ENCODE data around the gene GPR17. TPM values are rescaled to one million over a fixed set of nuclear protein-coding genes. Genes with fewer than 3 reads are reported as not detected.

GPR17 gene
- total RNA-seq, 2 experiments from 2014 or later = 0.22 TPM; not detected in 1

- no peaks in the 10 kb centered on the region for H3K4me1 ChIP-seq (ENCODE audit: insufficient read depth, low read length, poor library complexity, severe bottlenecking)
- TF ChIP-seq, protein P1, sequence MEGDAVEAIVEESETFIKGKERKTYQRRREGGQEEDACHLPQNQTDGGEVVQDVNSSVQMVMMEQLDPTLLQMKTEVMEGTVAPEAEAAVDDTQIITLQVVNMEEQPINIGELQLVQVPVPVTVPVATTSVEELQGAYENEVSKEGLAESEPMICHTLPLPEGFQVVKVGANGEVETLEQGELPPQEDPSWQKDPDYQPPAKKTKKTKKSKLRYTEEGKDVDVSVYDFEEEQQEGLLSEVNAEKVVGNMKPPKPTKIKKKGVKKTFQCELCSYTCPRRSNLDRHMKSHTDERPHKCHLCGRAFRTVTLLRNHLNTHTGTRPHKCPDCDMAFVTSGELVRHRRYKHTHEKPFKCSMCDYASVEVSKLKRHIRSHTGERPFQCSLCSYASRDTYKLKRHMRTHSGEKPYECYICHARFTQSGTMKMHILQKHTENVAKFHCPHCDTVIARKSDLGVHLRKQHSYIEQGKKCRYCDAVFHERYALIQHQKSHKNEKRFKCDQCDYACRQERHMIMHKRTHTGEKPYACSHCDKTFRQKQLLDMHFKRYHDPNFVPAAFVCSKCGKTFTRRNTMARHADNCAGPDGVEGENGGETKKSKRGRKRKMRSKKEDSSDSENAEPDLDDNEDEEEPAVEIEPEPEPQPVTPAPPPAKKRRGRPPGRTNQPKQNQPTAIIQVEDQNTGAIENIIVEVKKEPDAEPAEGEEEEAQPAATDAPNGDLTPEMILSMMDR (conservative IDR thresholded peaks at IDR 0.05; ENCODE audit: low read length) = no peak
- no peak for TF ChIP-seq EZH2phosphoT487 (IDR thresholded peaks at IDR 0.05; ENCODE audit: borderline replicate concordance, low read depth, low read length)
- no peaks in the 10 kb centered on the region for H3K36me3 ChIP-seq (ENCODE audit: insufficient read depth, low read length)
- no peaks in the 10 kb centered on the region for H3K9me2 ChIP-seq (ENCODE audit: insufficient read depth, low read length)
- POLR2A ChIA-PET = no interaction called here
- DNase-seq (ENCODE audit: low spot score) = no peak
- no peak overlapping the region for H3K27ac ChIP-seq (ENCODE audit: low read depth, low read length, poor library complexity, severe bottlenecking)
- no peak overlapping the region for H2AFZ ChIP-seq (ENCODE audit: low read length)
- H3K79me2 ChIP-seq (ENCODE audit: insufficient read depth, low read depth, low read length) = no peaks in the 10 kb centered on the region
- BruUV-seq (replicated peaks) = no TSS peak
- H3K4me2 ChIP-seq (ENCODE audit: low read length) = no peak overlapping the region
- CTCF ChIA-PET (ENCODE audit: unreplicated experiment) = interaction anchor here (4.2 kb wide), 1 partner anchor 60 kb away, joined by 21 read pairs; no protein-coding TSS in a partner anchor
- intact Hi-C loops (cut with micrococcal nuclease; ENCODE audit: unreplicated experiment) = no loop called here
- H3K4me3 ChIP-seq (ENCODE audit: low read depth, low read length, poor library complexity, severe bottlenecking) = no peak overlapping the region
- no peaks in the 10 kb centered on the region for H4K20me1 ChIP-seq (ENCODE audit: insufficient read depth, low read length)
- H3K9me3 ChIP-seq (ENCODE audit: low read length) = no peaks in the 10 kb centered on the region
These were observed 5.4 kb downstream of the GPR17 start for GRCh38 chr2:127651381-127651809.

DNA sequence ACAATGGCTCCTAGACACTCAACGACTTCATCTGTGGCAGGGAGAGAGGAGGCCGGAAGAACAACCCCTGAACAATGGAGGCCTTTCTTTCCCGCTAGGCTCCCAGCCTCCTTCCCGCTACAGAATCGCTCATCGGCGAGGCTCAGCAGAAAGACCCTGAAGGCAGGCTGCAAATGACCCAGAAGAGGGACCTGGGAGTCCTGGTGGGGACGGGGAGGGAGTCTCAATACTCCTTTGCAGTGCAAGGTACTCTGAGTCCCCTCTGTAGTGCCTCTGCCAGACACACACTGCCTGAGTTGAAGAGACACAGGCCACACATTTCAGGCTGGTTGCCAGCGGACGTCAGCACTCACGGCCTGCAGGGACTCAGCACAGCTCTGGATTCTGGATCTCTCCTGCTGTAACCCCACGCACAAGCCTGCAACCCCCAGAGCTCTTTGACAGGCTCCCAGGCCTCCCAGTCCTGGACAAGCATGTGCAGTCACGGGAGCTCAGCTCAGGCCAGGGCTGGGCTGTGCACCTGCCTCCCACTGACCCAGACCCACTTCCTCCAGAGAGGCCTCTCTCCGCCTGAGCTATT is 6.1 kb downstream of the GPR17 start:
- Histone ChIP-seq H3K4me2 (ENCODE audit: low read length) (no peak overlapping the region), H2AFZ (ENCODE audit: low read length) (no peak overlapping the region), H3K9me2 (ENCODE audit: insufficient read depth, low read length) (no peaks in the 10 kb centered on the region), H4K20me1 (ENCODE audit: insufficient read depth, low read length) (no peaks in the 10 kb centered on the region), H3K4me3 (ENCODE audit: low read depth, low read length, poor library complexity, severe bottlenecking) (no peak overlapping the region), H3K9me3 (ENCODE audit: low read length) (no peaks in the 10 kb centered on the region), H3K4me1 (ENCODE audit: insufficient read depth, low read length, poor library complexity, severe bottlenecking) (no peaks in the 10 kb centered on the region), H3K79me2 (ENCODE audit: insufficient read depth, low read depth, low read length) (no peaks in the 10 kb centered on the region), H3K27ac (ENCODE audit: low read depth, low read length, poor library complexity, severe bottlenecking) (no peak overlapping the region), H3K36me3 (ENCODE audit: insufficient read depth, low read length) (no peaks in the 10 kb centered on the region)
- CTCF ChIA-PET (ENCODE audit: unreplicated experiment) = interaction anchor here (0.5 to 0.9 kb wide), 2 partner anchors 61 to 89 kb away, joined by 3 to 4 read pairs; no protein-coding TSS in a partner anchor
- DNase-seq (ENCODE audit: low spot score) = no peak
- BruUV-seq (replicated peaks) = no TSS peak
- no peak for TF ChIP-seq EZH2phosphoT487 (IDR thresholded peaks at IDR 0.05; ENCODE audit: borderline replicate concordance, low read depth, low read length)
- TF ChIP-seq, protein P1 (conservative IDR thresholded peaks at IDR 0.05; ENCODE audit: low read length) = no peak
- intact Hi-C loops (cut with micrococcal nuclease; ENCODE audit: unreplicated experiment) = no loop called here
- POLR2A ChIA-PET = interaction anchor here (0.5 to 1.7 kb wide), 4 partner anchors 12 to 207 kb away, joined by 3 to 4 read pairs (median 4); no protein-coding TSS in a partner anchor

DNA sequence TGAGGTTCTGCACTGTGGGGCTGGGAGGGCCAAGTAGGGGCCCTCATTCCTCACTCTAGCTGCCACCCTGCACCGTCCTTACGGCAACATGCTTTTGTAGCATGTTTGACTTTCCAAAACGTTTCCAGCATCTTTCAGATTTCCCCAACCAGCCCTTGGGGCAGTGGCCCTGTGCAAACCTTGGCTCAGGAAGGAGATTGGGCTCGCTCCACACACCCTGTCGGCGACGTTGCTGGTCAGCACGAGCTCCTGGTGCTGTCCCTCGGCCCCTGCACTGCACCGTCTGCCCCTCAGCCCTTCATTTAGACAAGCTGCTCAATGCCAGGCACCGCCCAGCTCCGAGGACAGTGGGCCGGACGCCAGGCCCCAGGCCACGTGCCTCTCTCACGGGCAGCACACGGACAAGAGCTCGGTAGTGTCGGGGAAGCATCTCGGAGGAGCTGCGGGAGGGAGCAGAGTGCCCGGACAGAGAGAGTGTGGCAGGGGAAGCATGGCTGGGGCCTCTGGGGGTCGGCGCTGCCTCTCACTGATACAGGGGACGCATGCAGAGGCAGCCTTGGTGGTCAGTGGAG is 6.9 kb downstream of the GPR17 start:
- no peak for DNase-seq (ENCODE audit: low spot score)
- Histone ChIP-seq H3K9me3 (ENCODE audit: low read length) (no peaks in the 10 kb centered on the region), H3K79me2 (ENCODE audit: insufficient read depth, low read depth, low read length) (no peaks in the 10 kb centered on the region), H3K9me2 (ENCODE audit: insufficient read depth, low read length) (no peaks in the 10 kb centered on the region), H3K36me3 (ENCODE audit: insufficient read depth, low read length) (no peaks in the 10 kb centered on the region), H3K4me3 (ENCODE audit: low read depth, low read length, poor library complexity, severe bottlenecking) (no peak overlapping the region), H3K27ac (ENCODE audit: low read depth, low read length, poor library complexity, severe bottlenecking) (no peak overlapping the region), H4K20me1 (ENCODE audit: insufficient read depth, low read length) (no peaks in the 10 kb centered on the region), H3K4me1 (ENCODE audit: insufficient read depth, low read length, poor library complexity, severe bottlenecking) (no peaks in the 10 kb centered on the region), H3K4me2 (ENCODE audit: low read length) (no peak overlapping the region), H2AFZ (ENCODE audit: low read length) (no peak overlapping the region)
- intact Hi-C loops (cut with micrococcal nuclease; ENCODE audit: unreplicated experiment) = no loop called here
- ChIA-PET CTCF (ENCODE audit: unreplicated experiment) (interaction anchor here (0.9 kb wide), 1 partner anchor 62 kb away, joined by 3 read pairs; no protein-coding TSS in a partner anchor), POLR2A (interaction anchor here (0.5 to 1.7 kb wide), 4 partner anchors 13 to 207 kb away, joined by 3 to 4 read pairs (median 3); no protein-coding TSS in a partner anchor)
- no peak for TF ChIP-seq EZH2phosphoT487 (IDR thresholded peaks at IDR 0.05; ENCODE audit: borderline replicate concordance, low read depth, low read length)
- TF ChIP-seq, protein P1 (conservative IDR thresholded peaks at IDR 0.05; ENCODE audit: low read length) = no peak
- no TSS peak for BruUV-seq (replicated peaks)

All from OCI-LY7 (cell line).